ENCODE measurements around the gene NME7. TPM values are rescaled to one million over a fixed set of nuclear protein-coding genes. Genes with fewer than 3 reads are reported as not detected.

The NME7 gene
- total RNA-seq, 1 experiment from 2014 or later = 36.5 TPM

GRCh38 chr1:169087876-169088275, 279.7 kb downstream of the NME7 start:
- H3K27ac Mint-ChIP-seq (ENCODE audit: low read depth, unreplicated experiment) = no peak overlapping the region
- H3K4me3 Mint-ChIP-seq (ENCODE audit: unreplicated experiment) = no peak overlapping the region
- no peak for DNase-seq (ENCODE audit: unreplicated experiment)
- no TSS peak for BruUV-seq (replicated peaks)
- ChIA-PET CTCF (interaction anchor here (1.0 to 1.2 kb wide), 3 partner anchors 8 to 942 kb away, joined by 3 read pairs; no protein-coding TSS in a partner anchor), POLR2A (interaction anchor here (0.6 kb wide), 1 partner anchor 480 kb away, joined by 4 read pairs; no protein-coding TSS in a partner anchor)
- no peak for TF ChIP-seq CTCF (IDR thresholded peaks at IDR 0.05; ENCODE audit: unreplicated experiment)
- no peaks in the 10 kb centered on the region for H3K4me1 Mint-ChIP-seq (ENCODE audit: insufficient read depth, unreplicated experiment)
- H3K9me3 Mint-ChIP-seq (ENCODE audit: unreplicated experiment) = no peaks in the 10 kb centered on the region
- H3K36me3 Mint-ChIP-seq (ENCODE audit: insufficient read depth, unreplicated experiment) = no peaks in the 10 kb centered on the region
- intact Hi-C loops (cut with micrococcal nuclease) = no loop called here
- H3K27me3 Mint-ChIP-seq (ENCODE audit: insufficient read depth, unreplicated experiment) = no peaks in the 10 kb centered on the region

- ChIA-PET POLR2A (interaction anchor here (1.2 kb wide), 1 partner anchor 18 kb away, joined by 3 read pairs; no protein-coding TSS in a partner anchor), CTCF (interaction anchor here (0.7 to 1.4 kb wide), 4 partner anchors 10 to 483 kb away, joined by 3 to 5 read pairs (median 4); no protein-coding TSS in a partner anchor)
- Mint-ChIP-seq H3K36me3 (ENCODE audit: insufficient read depth, unreplicated experiment) (no peaks in the 10 kb centered on the region), H3K9me3 (ENCODE audit: unreplicated experiment) (no peaks in the 10 kb centered on the region), H3K27ac (ENCODE audit: low read depth, unreplicated experiment) (no peak overlapping the region), H3K4me3 (ENCODE audit: unreplicated experiment) (no peak overlapping the region), H3K4me1 (ENCODE audit: insufficient read depth, unreplicated experiment) (no peaks in the 10 kb centered on the region), H3K27me3 (ENCODE audit: insufficient read depth, unreplicated experiment) (no peaks in the 10 kb centered on the region)
- no peak for DNase-seq (ENCODE audit: unreplicated experiment)
- TF ChIP-seq CTCF (IDR thresholded peaks at IDR 0.05; ENCODE audit: unreplicated experiment) = no peak
- no TSS peak for BruUV-seq (replicated peaks)
- intact Hi-C loops (cut with micrococcal nuclease) = no loop called here
Measured at GRCh38 chr1:169086603-169087455, 280.8 kb downstream of the NME7 start.

GRCh38 chr1:169085911-169086310, 281.7 kb downstream of the NME7 start:
- no peak overlapping the region for H3K27ac Mint-ChIP-seq (ENCODE audit: low read depth, unreplicated experiment)
- ChIA-PET POLR2A (no interaction called here), CTCF (interaction anchor here (0.7 to 1.1 kb wide), 3 partner anchors 15 to 225 kb away, joined by 3 to 4 read pairs (median 3); no protein-coding TSS in a partner anchor)
- H3K4me1 Mint-ChIP-seq (ENCODE audit: insufficient read depth, unreplicated experiment) = no peaks in the 10 kb centered on the region
- DNase-seq (ENCODE audit: unreplicated experiment) = no peak
- no TSS peak for BruUV-seq (replicated peaks)
- TF ChIP-seq CTCF (IDR thresholded peaks at IDR 0.05; ENCODE audit: unreplicated experiment) = no peak
- H3K9me3 Mint-ChIP-seq (ENCODE audit: unreplicated experiment) = no peaks in the 10 kb centered on the region
- intact Hi-C loops (cut with micrococcal nuclease) = no loop called here
- H3K4me3 Mint-ChIP-seq (ENCODE audit: unreplicated experiment) = no peak overlapping the region
- H3K27me3 Mint-ChIP-seq (ENCODE audit: insufficient read depth, unreplicated experiment) = no peaks in the 10 kb centered on the region
- no peaks in the 10 kb centered on the region for H3K36me3 Mint-ChIP-seq (ENCODE audit: insufficient read depth, unreplicated experiment)

Other genes with a start within 250 kb of the NME7 start
- 57.8 and 66.1 TPM in 2 replicates for gene BLZF1, start 398 bp upstream of the NME7 start, total RNA-seq (2022)
- not detected in 2 replicates for gene CCDC181, start 59.7 kb upstream of the NME7 start, total RNA-seq (2022)
- 13.9 and 16.7 TPM in 2 replicates for gene SLC19A2, start 118.1 kb upstream of the NME7 start, total RNA-seq (2022)
- gene F5, start 218.7 kb upstream of the NME7 start, total RNA-seq (2022) = 0.09 TPM in 1 of 2 replicates, not detected in the other

All from MCF 10A (cell line).